Thyroid gland (tissue), 4 donors: ENCODE data around the gene NOA1.

Experiments used
- POLR2A ChIP-seq, 2 donors: fragments of 450-650 bp; IDR thresholded peaks; one replicate each; pipeline ENCODE4 v1.6.1; 2017; ENCODE audit warnings: antibody characterized with exemption in 2 of 2, mild to moderate bottlenecking in 2 of 2, moderate library complexity in 1 of 2
- TF ChIP-seq, protein P1 (sequence below), 6 experiments: fragments of 200-600 bp in 3 of 6; fragments of 450-650 bp in 3 of 6; sonication (generic) in 3 of 6; IDR thresholded peaks; one replicate each; pipeline ENCODE4 v1.5.1; 2016 to 2019; ENCODE audit warnings: antibody characterized with exemption in 6 of 6, mild to moderate bottlenecking in 2 of 6, inconsistent platforms in 1 of 6, moderate library complexity in 1 of 6

GRCh38 chr4:56937262-56937661 lies 40.1 kb downstream of the NOA1 start:
- TF ChIP-seq POLR2A (IDR thresholded peaks at IDR 0.05) = no peak
- TF ChIP-seq, protein P1, sequence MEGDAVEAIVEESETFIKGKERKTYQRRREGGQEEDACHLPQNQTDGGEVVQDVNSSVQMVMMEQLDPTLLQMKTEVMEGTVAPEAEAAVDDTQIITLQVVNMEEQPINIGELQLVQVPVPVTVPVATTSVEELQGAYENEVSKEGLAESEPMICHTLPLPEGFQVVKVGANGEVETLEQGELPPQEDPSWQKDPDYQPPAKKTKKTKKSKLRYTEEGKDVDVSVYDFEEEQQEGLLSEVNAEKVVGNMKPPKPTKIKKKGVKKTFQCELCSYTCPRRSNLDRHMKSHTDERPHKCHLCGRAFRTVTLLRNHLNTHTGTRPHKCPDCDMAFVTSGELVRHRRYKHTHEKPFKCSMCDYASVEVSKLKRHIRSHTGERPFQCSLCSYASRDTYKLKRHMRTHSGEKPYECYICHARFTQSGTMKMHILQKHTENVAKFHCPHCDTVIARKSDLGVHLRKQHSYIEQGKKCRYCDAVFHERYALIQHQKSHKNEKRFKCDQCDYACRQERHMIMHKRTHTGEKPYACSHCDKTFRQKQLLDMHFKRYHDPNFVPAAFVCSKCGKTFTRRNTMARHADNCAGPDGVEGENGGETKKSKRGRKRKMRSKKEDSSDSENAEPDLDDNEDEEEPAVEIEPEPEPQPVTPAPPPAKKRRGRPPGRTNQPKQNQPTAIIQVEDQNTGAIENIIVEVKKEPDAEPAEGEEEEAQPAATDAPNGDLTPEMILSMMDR (IDR thresholded peaks at IDR 0.05) = no peak
